GM19035 (cell line): ENCODE data around the gene VAV3.

Experiments
- ATAC-seq: cut with Tn5 transposase; IDR thresholded peaks from one replicate; pipeline ENCODE4 v1.9.1; 2021; ENCODE audit not compliant: unreplicated experiment

Gene VAV3

DNA sequence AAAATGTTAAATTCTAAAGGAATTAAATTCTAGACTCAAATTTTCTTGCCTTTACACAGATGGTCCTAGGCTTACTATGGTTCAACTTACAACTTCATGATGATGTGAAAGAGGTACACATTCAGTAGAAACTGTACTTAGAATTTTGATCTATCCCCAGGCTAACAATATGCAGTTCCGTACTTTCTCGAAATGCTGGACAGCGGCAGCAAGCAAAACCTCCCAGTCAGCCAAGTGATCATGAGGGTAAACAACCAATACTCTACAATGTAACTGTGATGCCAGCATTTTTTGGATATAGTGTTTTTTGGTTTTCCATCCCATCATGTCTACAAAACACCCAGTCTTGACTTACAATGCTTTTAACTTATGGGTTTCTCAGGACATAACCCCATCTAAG lies 25.7 kb downstream of the VAV3 start:
- no peak for ATAC-seq

DNA sequence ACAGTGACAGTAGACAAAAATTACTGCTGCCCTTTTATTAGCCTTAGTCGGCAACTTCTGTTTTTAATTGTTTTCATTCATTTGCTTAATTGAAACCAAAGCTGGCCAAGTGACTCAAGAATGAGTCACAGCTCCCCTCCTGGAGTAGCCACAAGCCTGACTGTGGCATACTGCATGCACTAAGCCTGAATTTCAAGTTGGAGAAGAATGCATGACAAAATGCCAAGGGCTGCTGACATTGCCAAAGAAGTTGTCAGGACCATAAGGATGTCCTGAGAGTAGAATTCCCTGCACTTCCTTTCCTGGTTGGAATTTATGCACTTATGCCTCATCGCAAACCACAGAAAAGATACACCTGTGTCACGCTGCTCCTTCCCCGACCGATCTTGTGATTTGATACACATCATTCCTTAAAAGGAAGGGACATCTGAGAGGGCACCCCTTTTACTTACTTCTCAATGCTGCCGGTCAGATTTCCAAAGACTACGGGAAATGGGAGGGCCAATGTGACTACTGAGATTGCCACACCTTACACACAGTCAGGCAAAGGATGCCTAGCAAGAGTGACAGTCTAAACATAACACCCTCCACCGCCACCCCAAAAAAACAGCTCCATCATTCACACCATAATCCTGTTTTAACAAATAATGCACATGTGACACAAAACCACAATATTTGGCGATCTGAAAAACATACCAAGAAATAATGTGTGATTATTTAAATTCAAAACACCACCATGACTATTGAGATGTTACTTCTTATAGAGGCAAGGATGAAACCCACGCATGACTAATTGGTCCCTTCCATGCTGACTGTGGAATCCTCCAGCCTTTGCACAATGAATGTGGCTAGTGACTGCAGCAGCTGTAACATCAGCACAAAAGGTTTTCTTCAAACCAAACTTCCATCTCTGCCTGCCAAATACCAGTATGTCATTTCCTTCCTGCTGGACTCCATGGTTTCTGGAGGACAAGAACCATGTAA lies 28.2 kb downstream of the VAV3 start:
- ATAC-seq: peak; percentile 40

DNA sequence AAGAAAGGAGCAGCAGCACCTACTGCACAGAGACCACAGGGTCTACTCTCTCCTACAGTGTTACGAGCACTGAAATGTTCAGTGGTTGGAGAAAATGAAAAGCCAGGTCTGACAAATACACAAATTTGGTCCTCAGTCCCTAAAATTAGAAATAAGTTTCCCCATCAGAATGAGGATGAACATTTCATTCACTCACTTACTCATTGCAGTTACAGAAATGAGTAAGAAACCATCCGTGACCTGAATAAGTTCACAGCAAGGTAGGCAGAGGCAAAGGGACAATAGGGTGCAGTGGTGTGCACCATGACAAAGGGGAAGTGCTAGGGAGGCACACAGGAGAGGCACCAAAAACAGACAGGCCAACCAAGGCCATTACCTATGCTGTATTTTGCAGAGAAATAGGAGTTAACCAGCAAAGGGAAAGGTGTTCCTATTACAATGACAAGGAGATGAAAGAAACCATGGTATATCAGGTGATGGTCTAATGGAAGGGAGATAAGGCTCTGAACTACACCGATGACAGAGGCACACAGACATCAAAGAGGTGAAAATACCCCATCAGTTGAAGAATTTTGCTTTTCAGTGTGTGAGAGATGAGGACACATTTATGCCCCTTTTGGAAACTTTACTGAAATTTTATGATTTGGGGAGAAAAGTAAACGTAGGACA lies 29.4 kb downstream of the VAV3 start:
- ATAC-seq: peak; percentile 86

DNA sequence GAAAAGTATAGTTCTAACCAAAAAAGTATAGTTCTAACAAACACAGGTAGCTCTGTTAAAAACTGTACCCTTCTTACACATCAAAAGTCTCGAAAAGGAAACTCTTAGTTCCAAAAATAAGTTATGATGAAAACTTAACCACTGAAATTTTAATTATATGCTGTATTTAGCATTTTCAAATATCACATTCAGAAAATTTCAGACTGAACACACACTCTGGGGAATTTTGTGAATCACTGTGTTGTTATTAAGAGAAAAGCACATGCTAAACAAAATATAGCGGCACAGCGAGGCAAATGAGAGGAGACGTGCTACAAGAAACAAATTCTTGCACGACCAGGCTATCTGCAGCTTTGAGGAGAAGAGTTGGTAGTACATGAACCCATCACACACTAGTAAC lies 30.4 kb downstream of the VAV3 start:
- peak; percentile 36 for ATAC-seq

DNA sequence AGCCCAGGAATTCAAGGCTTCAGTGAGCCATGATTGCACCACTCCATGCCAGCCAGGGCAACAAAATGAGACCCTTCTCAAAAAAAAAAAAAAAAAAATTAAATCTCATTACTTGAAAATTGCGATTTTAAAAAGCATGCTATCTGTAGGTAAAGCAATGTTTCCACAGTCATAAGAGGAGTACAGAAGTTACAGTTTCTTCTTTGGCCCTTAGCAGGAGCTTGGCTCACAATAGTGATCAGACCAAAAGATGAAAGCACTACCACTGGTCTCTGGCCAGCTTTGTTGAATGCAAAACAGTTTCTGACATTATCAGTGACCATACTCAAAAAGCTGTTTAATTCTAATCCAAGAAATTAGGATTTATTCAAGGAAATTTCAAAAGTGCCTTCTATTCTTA lies 31.2 kb downstream of the VAV3 start:
- no peak for ATAC-seq

DNA sequence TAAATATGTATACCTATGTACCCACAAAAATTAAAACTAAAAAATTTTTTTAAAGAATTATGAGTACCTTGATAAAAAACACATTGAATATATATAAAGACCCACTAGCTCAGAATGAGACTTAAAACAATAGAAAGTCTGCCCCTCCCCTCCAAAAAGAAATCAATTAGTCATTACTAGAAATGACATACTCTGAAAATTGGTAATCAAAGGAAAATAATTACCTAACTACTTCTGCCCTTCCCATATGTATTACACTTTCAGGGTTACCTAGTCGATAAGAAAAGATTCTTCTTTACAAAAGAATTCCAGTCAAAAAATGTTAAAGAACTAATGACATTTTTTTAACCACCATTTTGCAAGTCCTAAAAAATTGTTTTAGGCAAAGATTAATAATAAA lies 34.7 kb downstream of the VAV3 start:
- ATAC-seq: no peak

DNA sequence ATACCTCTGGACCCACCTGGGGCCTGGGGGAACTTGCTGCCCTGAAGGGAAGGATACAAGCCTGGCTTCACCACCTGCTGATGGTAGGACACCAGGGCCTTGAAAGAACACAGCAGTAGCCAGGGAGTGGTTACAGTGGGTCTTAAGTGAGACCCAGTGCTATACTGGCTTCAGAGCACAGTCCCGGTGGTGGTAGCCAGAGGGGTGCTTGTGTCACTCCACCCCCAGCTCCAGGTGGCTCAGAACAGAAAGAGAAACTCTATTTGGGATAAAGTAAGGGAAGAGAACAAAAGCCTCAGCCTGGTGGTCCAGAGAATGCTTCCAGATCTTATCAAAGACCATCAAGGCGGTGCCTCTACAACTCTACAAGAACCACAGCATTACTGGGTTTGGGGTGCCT lies 37.2 kb downstream of the VAV3 start:
- ATAC-seq: no peak

DNA sequence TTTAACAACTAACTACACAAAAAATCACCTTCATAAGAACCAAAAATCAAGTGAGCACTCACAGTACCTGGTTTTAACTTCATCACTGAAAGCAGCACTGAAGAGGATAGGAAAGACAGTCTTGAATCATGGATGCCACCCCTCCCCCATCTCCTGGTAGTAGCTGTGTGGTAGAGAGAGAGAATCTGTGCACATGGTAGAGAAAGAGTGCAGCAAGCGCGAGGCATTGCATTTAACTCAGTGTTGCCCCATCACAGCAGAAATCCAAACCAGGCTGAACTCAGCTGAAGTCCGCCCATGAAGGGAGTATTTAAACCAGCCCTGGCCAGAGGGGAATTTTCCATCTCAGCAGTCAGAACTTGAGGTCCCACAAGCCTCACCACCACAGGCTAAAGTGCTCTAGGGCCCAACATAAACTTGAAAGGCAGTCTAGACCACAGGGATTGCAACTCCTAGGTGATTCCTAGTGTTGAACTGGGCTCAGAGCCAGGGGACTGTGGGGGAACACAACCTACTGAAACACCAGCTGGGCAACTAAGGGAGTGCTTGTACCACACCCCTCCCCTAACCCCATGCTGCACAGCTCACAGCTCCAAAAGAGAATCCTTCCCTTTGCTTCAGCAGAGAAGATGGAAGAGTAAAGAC lies 38.4 kb downstream of the VAV3 start:
- no peak for ATAC-seq

DNA sequence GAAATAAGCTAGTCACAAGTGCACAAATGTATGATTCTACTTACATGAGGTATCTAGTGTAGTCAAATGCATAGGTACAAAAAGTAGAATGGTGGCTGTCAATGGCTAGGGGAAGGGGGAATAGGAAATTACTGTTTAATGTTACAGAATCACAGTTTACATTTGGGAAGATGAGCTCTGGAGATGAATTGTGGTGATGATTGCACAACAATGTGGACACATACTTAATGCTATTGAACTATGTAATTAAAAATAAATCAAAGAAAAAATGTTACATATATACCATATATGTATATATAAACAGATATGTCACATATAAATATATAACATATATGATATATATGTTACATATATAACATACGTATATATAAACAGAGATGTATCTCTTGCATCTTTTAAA lies 39.4 kb downstream of the VAV3 start:
- ATAC-seq: no peak

DNA sequence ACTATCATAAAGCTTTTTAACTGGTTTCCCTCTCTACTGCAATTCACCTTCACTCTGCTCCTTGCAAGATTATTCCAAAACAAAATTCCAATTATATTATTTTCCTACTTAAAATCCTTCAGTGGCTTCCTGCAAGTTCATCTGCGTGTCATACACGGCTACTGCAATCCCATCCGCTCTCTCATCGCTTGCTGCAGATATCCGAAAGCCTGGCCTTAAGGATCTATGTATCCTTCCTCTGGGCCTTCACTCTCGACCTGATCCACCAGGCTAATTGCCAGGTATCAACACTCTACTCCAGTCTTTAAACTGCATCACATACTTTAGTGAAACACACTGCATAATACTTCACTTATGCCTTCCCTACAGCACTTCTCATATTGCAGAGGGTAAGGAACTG lies 44.0 kb downstream of the VAV3 start:
- no peak for ATAC-seq

DNA sequence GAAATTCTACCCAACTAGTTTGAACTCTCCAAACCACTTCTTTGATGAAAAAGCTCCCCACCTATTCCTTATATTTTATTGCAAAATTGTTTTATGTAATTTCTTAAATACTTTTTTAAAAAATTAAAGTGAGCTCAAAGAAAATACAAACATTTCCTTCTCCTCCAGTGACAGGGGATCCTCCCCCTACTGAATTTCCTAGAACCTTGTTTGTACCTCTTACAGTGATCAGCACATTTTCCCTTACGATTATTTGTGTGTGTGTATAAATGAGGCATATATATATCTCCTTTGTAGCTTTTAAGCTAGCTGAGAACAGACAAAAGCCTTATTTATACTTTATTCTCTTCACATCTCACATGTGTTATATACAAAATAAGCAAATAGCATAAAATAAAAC lies 44.4 kb downstream of the VAV3 start:
- ATAC-seq: no peak

DNA sequence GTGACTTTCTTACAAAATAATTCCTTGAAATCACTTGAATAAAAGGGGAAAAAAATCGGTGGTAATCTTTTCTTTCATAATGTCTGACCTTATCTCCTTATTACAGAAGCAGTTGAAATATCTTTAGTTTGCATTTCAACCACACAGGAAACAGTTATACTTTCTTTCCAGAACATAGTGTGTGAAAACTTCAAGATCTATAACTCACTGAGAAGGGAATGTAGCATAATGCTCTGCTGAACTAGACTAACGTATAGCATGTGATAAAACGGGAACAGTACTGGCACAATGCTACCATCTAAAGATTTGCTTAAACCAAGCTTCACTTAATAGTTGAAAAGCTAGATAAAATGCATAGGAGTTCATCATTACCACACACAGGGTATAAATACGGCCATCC lies 45.0 kb downstream of the VAV3 start:
- no peak for ATAC-seq

DNA sequence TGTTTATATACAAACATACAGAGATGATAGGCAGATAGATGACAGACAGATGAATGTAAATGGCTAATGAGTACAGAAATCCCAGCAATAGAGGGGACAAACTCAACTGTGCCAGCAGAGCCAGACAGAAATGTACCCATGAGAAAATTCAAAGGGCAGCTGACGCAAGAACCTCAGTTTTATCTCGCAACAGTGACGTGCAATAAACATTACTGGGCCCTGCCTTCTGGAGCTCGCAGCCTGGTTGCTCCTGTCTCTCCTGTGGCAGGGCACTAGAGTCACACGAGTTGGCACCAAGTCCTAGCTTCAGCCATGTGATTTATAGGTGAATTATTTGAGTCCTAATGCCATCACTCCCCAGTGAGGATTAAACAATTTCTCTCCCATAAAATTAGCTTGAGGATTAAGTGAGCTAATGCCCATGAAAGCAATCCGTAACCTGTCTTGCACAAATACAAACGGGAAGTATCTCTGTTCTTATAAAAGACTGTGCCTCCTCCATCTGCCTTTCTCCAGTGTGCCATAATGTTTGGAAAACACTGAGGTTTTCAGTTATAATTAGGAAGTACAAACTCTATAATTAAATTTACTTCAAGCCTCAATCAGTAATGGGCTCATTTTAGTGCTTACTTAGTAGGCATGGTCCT lies 50.7 kb downstream of the VAV3 start:
- no peak for ATAC-seq

DNA sequence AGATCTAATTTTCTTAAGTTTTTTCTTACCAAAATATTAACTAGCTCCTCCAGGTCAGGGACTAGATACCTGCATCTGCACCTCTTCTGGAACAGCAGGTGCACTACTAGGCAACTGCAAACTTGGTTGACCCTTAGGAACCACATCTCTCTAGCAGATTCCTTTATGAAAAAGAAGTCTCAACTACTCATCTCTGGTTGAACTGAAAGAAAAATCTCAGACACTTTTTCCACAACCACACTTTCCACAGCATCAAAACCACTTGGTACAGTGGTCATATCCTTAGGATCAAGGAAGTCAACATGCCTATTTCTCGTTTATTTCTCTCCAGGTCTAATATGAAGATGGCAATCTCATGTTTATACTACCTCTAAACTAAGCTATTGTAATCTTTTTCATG lies 52.3 kb downstream of the VAV3 start:
- no peak for ATAC-seq

DNA sequence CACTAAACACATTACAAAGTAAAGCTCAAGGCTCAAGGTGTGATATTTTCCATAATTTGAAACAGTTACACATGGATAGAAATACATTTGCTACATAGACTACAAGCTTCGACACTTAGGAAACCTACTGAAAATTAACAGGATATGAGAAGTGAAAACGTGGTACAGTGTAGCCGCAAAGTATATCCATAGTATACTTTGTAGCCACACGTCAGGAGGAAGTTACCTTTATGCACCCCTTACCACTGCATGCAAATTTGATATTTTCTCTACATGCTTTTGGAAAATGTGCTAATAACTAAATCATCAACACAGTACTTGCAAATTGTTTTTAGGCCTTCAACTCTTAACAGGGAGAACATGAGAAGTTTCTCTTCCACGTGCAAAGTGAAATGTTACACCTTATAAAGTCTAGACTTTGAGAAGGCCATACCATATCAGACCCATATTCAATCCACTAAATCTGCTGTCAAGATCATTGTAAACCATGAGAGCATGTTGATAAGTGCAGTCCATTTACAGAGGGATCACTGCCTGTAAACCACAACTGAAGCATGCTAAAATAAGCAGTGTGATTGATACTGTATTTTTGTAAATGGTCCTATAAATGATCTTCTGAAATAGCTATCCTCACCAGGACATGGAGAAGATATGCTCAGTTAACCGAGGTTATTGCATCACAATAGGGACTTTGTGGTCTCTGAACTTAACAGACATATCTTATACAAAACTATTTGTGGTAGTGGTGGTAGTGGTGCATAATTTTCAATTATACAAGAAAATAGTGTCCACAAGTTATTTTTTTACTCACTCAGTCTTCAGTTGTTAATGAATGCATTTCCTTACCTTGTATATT lies 64.7 kb downstream of the VAV3 start:
- ATAC-seq: no peak

DNA sequence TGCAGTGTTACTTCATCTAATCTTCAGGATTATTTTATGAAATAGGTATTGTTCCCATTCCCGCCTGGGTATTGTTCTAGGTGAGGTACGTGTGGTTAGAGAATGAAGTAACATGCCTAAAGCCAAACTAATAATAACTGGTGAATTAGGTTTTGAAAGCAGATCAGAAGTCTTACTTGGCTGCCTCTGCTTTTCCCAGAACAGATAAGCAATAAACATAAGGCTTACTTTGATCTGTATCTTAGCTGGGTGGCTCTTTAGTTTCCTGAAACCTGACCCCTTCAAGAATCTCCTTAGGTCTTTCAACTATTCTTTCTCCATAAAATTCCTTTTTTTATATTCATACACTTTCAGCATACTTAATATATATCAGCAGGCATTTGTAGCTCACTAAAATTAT lies 65.3 kb downstream of the VAV3 start:
- no peak for ATAC-seq

DNA sequence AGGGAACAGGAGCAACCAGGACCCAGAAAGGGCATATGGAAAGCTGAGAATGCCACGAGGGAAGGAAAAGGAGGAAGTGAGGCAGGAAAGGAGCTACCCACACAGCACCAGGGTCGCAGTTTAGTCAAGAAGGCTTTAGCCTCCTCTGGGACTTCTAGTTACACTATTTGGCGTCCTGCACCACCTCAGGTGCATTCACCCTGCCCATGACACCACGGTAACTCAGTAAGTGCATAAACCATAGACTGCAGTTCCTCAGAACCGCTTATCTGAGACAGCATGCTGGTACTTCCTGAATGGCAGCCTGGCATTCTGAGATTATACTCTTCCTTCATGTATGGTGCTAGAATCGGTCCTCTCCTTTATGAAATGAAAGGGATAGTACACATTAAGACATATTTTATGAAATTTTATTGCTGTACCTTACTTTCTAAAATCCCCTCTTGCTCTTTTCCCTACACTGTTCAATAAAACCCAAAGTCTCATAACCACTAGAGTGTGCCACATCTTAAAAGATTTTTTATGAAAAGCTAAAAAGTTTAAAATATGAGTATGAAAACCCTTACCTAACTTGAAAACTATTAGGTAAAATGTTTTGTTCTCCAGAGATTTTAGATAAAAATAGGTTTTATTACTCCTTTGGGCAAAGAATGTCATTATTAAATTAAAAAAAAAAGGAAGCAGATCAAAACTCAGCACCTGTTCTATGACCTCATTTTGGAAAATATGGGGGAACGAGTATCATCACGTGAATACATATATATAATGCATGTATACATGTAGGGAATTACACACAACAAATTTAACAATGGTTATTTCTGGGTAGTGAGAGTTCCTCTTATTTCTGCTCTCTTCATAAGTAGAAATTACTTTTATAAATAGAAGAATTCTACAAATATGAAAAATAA lies 67.3 kb downstream of the VAV3 start:
- ATAC-seq: no peak

DNA sequence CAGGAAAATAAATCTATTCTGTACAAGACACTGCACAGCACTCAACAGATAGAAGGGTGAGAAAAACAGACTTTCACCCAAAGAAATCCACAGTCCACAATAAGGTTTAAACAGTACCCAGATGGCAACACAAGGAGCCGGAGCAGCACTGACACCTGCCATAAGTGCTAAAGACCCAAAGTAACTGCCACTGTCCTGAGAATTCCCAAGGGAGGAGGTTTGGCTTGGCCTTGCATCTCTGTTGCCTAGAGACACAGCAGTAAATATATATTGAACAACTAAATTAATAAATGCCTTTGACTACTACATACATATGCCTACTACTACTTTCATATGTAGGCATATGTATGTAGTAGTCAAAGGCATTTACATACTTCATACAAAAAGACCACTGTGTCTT lies 68.0 kb downstream of the VAV3 start:
- no peak for ATAC-seq

DNA sequence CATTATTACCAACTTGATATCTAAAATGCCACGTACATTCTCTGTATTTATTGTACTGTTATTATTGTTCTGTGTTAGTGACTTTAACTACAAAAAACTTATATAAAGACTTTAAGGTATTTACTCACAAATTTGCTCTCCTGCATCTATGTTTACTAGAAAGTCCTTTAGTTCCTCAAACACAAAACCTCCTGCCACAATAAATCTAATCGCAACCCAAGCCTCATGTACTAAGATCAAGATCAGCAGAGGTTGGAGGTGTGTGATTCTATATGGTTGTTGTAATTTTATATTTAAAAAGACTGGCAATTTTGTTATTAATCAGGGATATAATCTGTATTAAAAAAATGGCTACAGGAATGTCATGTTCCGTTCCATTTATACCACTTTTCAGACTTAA lies 68.6 kb downstream of the VAV3 start:
- no peak for ATAC-seq
